ENCODE results near the gene AGMAT. TPM values are rescaled to one million over a fixed set of nuclear protein-coding genes. Genes with fewer than 3 reads are reported as not detected.

Gene AGMAT
- polyA plus RNA-seq, 2 of the 4 experiments (the other 2 are of a cell fraction): 10.3 to 13.1 TPM

- peak overlapping the region; percentile 80 to 81 for H3K27ac ChIP-seq
- H3K4me3 ChIP-seq: peak overlapping the region; percentile 59
- CTCF ChIA-PET: no interaction called here
- peak overlapping the region; percentile 94 for H3K4me2 ChIP-seq
- 6% methylated on average over 18 of the region's 40 CpGs for WGBS (ENCODE audit: missing lambda C conversion rate)
- DNase-seq (ENCODE audit: low read depth in 1 of 2, low spot score in 1 of 2): peak in 1 of 2 experiments; percentile 86
- ATAC-seq: peak; percentile 57
- POLR2A ChIA-PET: no interaction called here
- FAIRE-seq: no peak
- TF ChIP-seq E2F6 (IDR thresholded peaks at IDR 0.05; ENCODE audit: borderline replicate concordance, low read depth): no peak
- TF ChIP-seq CEBPB (IDR thresholded peaks at IDR 0.05): 0 out of 4 replicates have a peak, but pooled peaks of 1 of the 2 experiments have one; percentile 35
- TF ChIP-seq PHF8 (IDR thresholded peaks at IDR 0.05; ENCODE audit: borderline replicate concordance, low read depth): peak; percentile 35; the same call in 1 of the 2 replicates
- no peak for TF ChIP-seq MAX (IDR thresholded peaks at IDR 0.05)
- TF ChIP-seq BHLHE40 (IDR thresholded peaks at IDR 0.05; ENCODE audit: low read depth, low read length): 0 out of 2 replicates have a peak, but pooled peaks have one; percentile 3
- TF ChIP-seq FOSL2 (IDR thresholded peaks at IDR 0.05): no peak
- no peak for TF ChIP-seq FOSL2 (CRISPR knock-in tag; IDR thresholded peaks at IDR 0.05)
- H3K4me1 ChIP-seq: peaks cover 14% of the 10 kb centered on the region; the same call in 2 of the 3 replicates
- no peaks in the 10 kb centered on the region for H3K9me3 ChIP-seq
These were observed 59.5 kb downstream of the AGMAT start for GRCh38 chr1:15525050-15526020.

GRCh38 chr1:15524283-15525049 is 60.4 kb downstream of the AGMAT start:
- H3K4me3 ChIP-seq: peak overlapping the region; percentile 76
- no CpG with 5 or more reads among the region's 88 CpGs for WGBS (ENCODE audit: missing lambda C conversion rate)
- peak overlapping the region; percentile 70; the same call in 1 of the 3 replicates for H3K4me2 ChIP-seq
- DNase-seq (ENCODE audit: low read depth in 1 of 2, low spot score in 1 of 2) (peak; percentile 43 to 98), FAIRE-seq (no peak), ATAC-seq (peak; percentile 56 to 68)
- H3K4me1 ChIP-seq: peaks cover 14% of the 10 kb centered on the region; the same call in 2 of the 3 replicates
- ChIA-PET CTCF (interaction anchor here (0.6 to 1.2 kb wide), 2 partner anchors 10 to 239 kb away, joined by 3 read pairs; no protein-coding TSS in a partner anchor), POLR2A (no interaction called here)
- TF ChIP-seq FOSL2 (IDR thresholded peaks at IDR 0.05) (no peak), FOSL2 (CRISPR knock-in tag; IDR thresholded peaks at IDR 0.05) (0 out of 2 replicates have a peak, but pooled peaks have one; percentile 18), BCL3 (IDR thresholded peaks at IDR 0.05) (no peak)
- no peaks in the 10 kb centered on the region for H3K9me3 ChIP-seq
- peak overlapping the region; percentile 89 to 98 for H3K27ac ChIP-seq

- TF ChIP-seq ZC3H11A (IDR thresholded peaks at IDR 0.05) (no peak), POLR2A (IDR thresholded peaks at IDR 0.05; ENCODE audit: low read length) (peak; percentile 46), CBX2 (IDR thresholded peaks at IDR 0.05; ENCODE audit: borderline replicate concordance, low read depth) (no peak), FOSB (CRISPR knock-in tag; IDR thresholded peaks at IDR 0.05) (no peak)
- no CpG with 5 or more reads among the region's 27 CpGs for WGBS (ENCODE audit: missing lambda C conversion rate)
- Histone ChIP-seq H3K4me1 (peaks cover 14% of the 10 kb centered on the region; the same call in 2 of the 3 replicates), H3K27ac (peak within 1 kb of the TSS; percentile 89 to 98), H3K4me2 (peak within 1 kb of the TSS; percentile 94), H3K9me3 (no peaks in the 10 kb centered on the region), H3K4me3 (peak within 1 kb of the TSS; percentile 76)
- POLR2A ChIA-PET: interaction anchor here (0.6 kb wide), 1 partner anchor 324 kb away, joined by 5 read pairs; no protein-coding TSS in a partner anchor
- FAIRE-seq (no peak), DNase-seq (ENCODE audit: low read depth in 1 of 2, low spot score in 1 of 2) (peak in 1 of 2 experiments; percentile 71), ATAC-seq (no peak; a peak in 2 of 6 replicates)
- CTCF ChIA-PET: interaction anchor here (0.6 to 1.2 kb wide), 2 partner anchors 9 to 238 kb away, joined by 3 read pairs; no protein-coding TSS in a partner anchor
These were observed 60.9 kb downstream of the AGMAT start, which contains the start of gene CASP9 for GRCh38 chr1:15524021-15524282. CASP9 (minus strand) TSS chr1:15524215; CDS start chr1:15524200, 15 bp downstream.
